HepG2 (cell line): ENCODE data around the gene NAP1L4. TPM values are rescaled to one million over a fixed set of nuclear protein-coding genes. Genes with fewer than 3 reads are reported as not detected.

ENCODE experiments used
- ATF2 ChIP-seq: sonication (generic); formaldehyde crosslinking; IDR thresholded peaks from 2 replicates; pipeline ENCODE4 v1.4.0; 2020; ENCODE audit warnings: missing genetic modification reagents
- ATF4 ChIP-seq, 2 experiments: fragments of 450-650 bp in 1 of 2; sonication (generic) in 1 of 2; formaldehyde crosslinking; IDR thresholded peaks; 2 replicates each; pipeline versions ENCODE4 v1.5.0 to v1.8.0; 2020 to 2022; ENCODE audit warnings: mild to moderate bottlenecking in 1 of 2, missing genetic modification reagents in 1 of 2
- ATF6 ChIP-seq: sonication (generic); formaldehyde crosslinking; conservative IDR thresholded peaks from 2 replicates; pipeline ENCODE4 v1.4.0; 2020; ENCODE audit warnings: missing genetic modification reagents
- DZIP1 ChIP-seq: sonication (generic); formaldehyde crosslinking; IDR thresholded peaks from 2 replicates; pipeline ENCODE4 v1.5.0; 2020; ENCODE audit warnings: mild to moderate bottlenecking, missing genetic modification reagents
- FOXA1 ChIP-seq, 2 experiments: fragments of 450-650 bp in 1 of 2; sonication (generic) in 1 of 2; formaldehyde crosslinking in 1 of 2; IDR thresholded peaks; 2 replicates each; pipeline versions ENCODE4 v1.4.0 to v1.6.1; 2016 to 2020; ENCODE audit warnings: missing genetic modification reagents in 1 of 2
- GZF1 ChIP-seq: sonication (generic); formaldehyde crosslinking; IDR thresholded peaks from 2 replicates; pipeline ENCODE4 v1.5.1; 2020; ENCODE audit warnings: mild to moderate bottlenecking, missing genetic modification reagents
- MEIS1 ChIP-seq: sonication (generic); formaldehyde crosslinking; IDR thresholded peaks from 2 replicates; pipeline ENCODE4 v1.9.0; 2021; ENCODE audit warnings: mild to moderate bottlenecking, missing genetic modification reagents, moderate library complexity, borderline replicate concordance
- MLLT10 ChIP-seq: sonication (generic); formaldehyde crosslinking; IDR thresholded peaks from 2 replicates; pipeline ENCODE4 v1.4.0; 2020; ENCODE audit warnings: missing genetic modification reagents
- SETDB1 ChIP-seq: sonication (generic); formaldehyde crosslinking; IDR thresholded peaks from 2 replicates; pipeline ENCODE4 v1.5.1; 2020; ENCODE audit warnings: missing genetic modification reagents, mild to moderate bottlenecking, borderline replicate concordance
- TEAD3 ChIP-seq: optimal IDR thresholded peaks from 2 replicates; pipeline ENCODE3; 2016; ENCODE audit warnings: borderline replicate concordance
- ZBTB44 ChIP-seq: sonication (generic); formaldehyde crosslinking; IDR thresholded peaks from 2 replicates; pipeline ENCODE4 v1.4.0; 2020; ENCODE audit warnings: missing genetic modification reagents
- ZBTB7B ChIP-seq: sonication (generic); formaldehyde crosslinking; IDR thresholded peaks from 2 replicates; pipeline ENCODE4 v1.4.0; 2020; ENCODE audit warnings: missing genetic modification reagents
- ZFP62 ChIP-seq: sonication (generic); formaldehyde crosslinking; IDR thresholded peaks from 2 replicates; pipeline ENCODE4 v1.4.0; 2020; ENCODE audit warnings: missing genetic modification reagents
- ZNF234 ChIP-seq: sonication (generic); formaldehyde crosslinking; conservative IDR thresholded peaks from 2 replicates; pipeline ENCODE4 v1.5.1; 2020; ENCODE audit warnings: mild to moderate bottlenecking, missing genetic modification reagents
- ZNF572 ChIP-seq: sonication (generic); formaldehyde crosslinking; IDR thresholded peaks from 2 replicates; pipeline ENCODE4 v1.5.1; 2020; ENCODE audit warnings: mild to moderate bottlenecking, missing genetic modification reagents
- ZNF576 ChIP-seq: sonication (generic); formaldehyde crosslinking; IDR thresholded peaks from 2 replicates; pipeline ENCODE4 v1.4.0; 2020; ENCODE audit warnings: mild to moderate bottlenecking, missing genetic modification reagents
- ZNF660 ChIP-seq: sonication (generic); formaldehyde crosslinking; IDR thresholded peaks from 2 replicates; pipeline ENCODE4 v1.5.1; 2020; ENCODE audit warnings: mild to moderate bottlenecking, low read depth, missing genetic modification reagents, borderline replicate concordance
- polyA plus RNA-seq, 8 experiments: library from polyadenylated mRNA; depleted of rRNA in 3 of 8; stranded (reverse) in 7 of 8; unstranded in 1 of 8; fragments of >200 nt; fragmentation: Illumina TruSeq in 4 of 8; extraction: Trizol in 4 of 8; gene quantifications; 2 replicates each; pipeline versions ENCODE4 v1.2.1 to v1.2.3, GENCODE V29; 2011 to 2016; ENCODE audit warnings: low read depth in 4 of 8, missing spikeins in 1 of 8, mixed read lengths in 1 of 8; ENCODE audit not compliant: insufficient read depth in 1 of 8
- total RNA-seq, 5 experiments: library from RNA; depleted of rRNA; stranded (reverse); fragments of >200 nt; fragmentation: Illumina TruSeq; extraction: Trizol; gene quantifications; 2 replicates each; pipeline ENCODE4 v1.2.3, GENCODE V29; 2016; ENCODE audit warnings: low read depth in 1 of 5

Gene NAP1L4
- total and polyA plus RNA-seq, 2 of the 13 experiments (the other 11 are each of a cell fraction or from before 2014, with no cell fraction given) = 64.0 to 186 TPM

- TF ChIP-seq DZIP1 (no peak), ZNF660 (no peak), ZFP62 (no peak), MEIS1 (CRISPR knock-in tag) (no peak; the same call in 1 of the 2 replicates), MLLT10 (no peak), ATF6 (CRISPR knock-in tag) (no peak), GZF1 (no peak), ATF4 (CRISPR knock-in tag; IDR thresholded peaks at IDR 0.05) (no peak), SETDB1 (CRISPR knock-in tag) (no peak), ZBTB7B (peak; percentile 84), ZNF576 (CRISPR knock-in tag) (no peak), ZNF234 (CRISPR knock-in tag) (0 out of 2 replicates have a peak, but pooled peaks have one; percentile 25), FOXA1 (IDR thresholded peaks at IDR 0.05) (no peak), FOXA1 (CRISPR knock-in tag; IDR thresholded peaks at IDR 0.05) (0 out of 2 replicates have a peak, but pooled peaks have one; percentile 15), ZBTB44 (no peak), TEAD3 (CRISPR knock-in tag) (peak; percentile 62), ZNF572 (peak; percentile 55; the same call in 1 of the 2 replicates), ATF2 (CRISPR knock-in tag) (peak; percentile 46; the same call in 1 of the 2 replicates)
Measured at GRCh38 chr11:2930704-2931419, 61.3 kb downstream of the NAP1L4 start (continued).
